Measurements from ENCODE around the gene NLRP11.

NLRP11 gene

DNA sequence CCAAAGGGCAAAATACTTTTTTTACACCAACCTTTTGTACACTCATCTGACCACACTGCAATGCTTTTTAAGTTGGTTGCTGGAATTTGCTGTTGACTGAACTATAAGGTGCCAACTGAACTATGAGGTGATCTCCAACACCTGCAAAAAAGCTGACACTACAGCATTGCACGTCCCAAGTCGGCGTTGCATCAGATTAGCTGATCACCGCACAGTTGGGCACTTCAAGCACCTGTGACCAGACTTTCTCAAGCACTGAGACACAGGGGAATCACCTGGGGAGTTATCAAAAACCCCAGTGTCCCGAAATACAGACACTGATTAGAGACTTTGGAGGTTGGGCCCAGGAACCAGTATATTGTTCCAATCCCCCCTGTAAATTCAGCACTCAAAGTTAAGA lies 1.1 kb downstream of the NLRP11 start:
- no peak for DNase-seq (ENCODE audit: low spot score)
- in situ Hi-C loops (cut with MboI; ENCODE audit: low pct_unique_long_range_greater_than_20kb, low sequenced_read_pairs, unreplicated experiment), result no loop called here
- TF ChIP-seq, protein P1, sequence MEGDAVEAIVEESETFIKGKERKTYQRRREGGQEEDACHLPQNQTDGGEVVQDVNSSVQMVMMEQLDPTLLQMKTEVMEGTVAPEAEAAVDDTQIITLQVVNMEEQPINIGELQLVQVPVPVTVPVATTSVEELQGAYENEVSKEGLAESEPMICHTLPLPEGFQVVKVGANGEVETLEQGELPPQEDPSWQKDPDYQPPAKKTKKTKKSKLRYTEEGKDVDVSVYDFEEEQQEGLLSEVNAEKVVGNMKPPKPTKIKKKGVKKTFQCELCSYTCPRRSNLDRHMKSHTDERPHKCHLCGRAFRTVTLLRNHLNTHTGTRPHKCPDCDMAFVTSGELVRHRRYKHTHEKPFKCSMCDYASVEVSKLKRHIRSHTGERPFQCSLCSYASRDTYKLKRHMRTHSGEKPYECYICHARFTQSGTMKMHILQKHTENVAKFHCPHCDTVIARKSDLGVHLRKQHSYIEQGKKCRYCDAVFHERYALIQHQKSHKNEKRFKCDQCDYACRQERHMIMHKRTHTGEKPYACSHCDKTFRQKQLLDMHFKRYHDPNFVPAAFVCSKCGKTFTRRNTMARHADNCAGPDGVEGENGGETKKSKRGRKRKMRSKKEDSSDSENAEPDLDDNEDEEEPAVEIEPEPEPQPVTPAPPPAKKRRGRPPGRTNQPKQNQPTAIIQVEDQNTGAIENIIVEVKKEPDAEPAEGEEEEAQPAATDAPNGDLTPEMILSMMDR (IDR thresholded peaks at IDR 0.05; ENCODE audit: extremely low read depth, insufficient read depth, missing control alignments), result no peak

DNA sequence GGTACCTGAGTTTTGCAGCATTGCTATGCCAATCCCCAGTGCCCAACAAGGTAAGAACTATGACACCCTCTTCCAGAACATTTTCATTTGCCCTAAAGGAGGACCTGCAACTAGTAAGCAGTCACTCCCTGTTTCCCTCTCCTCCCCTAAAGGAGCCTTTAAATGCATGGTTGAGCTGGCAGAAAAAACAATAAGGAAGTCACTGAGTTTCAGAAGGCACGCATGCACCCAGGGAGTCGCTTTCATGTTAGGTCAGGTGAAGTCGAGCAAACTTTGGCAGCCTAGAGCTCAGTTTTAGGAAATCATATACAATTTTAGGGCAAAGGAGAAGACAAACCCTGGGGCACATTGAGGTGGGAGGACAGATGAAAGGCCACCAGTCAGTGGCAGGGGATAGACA lies 11.8 kb downstream of the NLRP11 start:
- TF ChIP-seq, protein P1 (IDR thresholded peaks at IDR 0.05; ENCODE audit: extremely low read depth, insufficient read depth, missing control alignments), result no peak
- in situ Hi-C loops (cut with MboI; ENCODE audit: low pct_unique_long_range_greater_than_20kb, low sequenced_read_pairs, unreplicated experiment), result no loop called here
- no peak for DNase-seq (ENCODE audit: low spot score)

DNA sequence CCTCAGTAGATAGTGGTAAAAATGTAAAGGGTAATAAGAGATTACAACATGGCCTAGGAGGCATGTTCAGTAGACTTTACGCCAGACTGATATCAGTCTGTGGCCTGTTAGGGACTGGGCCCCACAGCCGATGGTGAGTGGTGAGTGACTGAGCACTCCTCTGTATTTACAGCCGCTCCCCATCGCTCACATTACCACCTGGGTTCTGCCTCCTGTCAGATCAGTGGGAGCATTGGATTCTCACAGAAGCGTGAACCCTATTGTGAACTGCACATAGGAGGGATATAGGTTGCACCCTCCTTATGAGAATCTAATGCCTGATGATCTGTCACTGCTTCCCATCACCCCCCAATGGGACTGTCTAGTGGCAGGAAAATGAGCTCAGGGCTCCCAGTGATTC lies 17.9 kb downstream of the NLRP11 start:
- DNase-seq (ENCODE audit: low spot score), result no peak
- TF ChIP-seq, protein P1 (IDR thresholded peaks at IDR 0.05; ENCODE audit: extremely low read depth, insufficient read depth, missing control alignments), result no peak
- in situ Hi-C loops (cut with MboI; ENCODE audit: low pct_unique_long_range_greater_than_20kb, low sequenced_read_pairs, unreplicated experiment), result no loop called here

GRCh38 chr19:55812449-55812848 lies 19.4 kb downstream of the NLRP11 start:
- TF ChIP-seq, protein P1 (IDR thresholded peaks at IDR 0.05; ENCODE audit: extremely low read depth, insufficient read depth, missing control alignments), result no peak
- no peak for DNase-seq (ENCODE audit: low spot score)
- in situ Hi-C loops (cut with MboI; ENCODE audit: low pct_unique_long_range_greater_than_20kb, low sequenced_read_pairs, unreplicated experiment), result no loop called here

- TF ChIP-seq, protein P1 (IDR thresholded peaks at IDR 0.05; ENCODE audit: extremely low read depth, insufficient read depth, missing control alignments), result no peak
- no peak for DNase-seq (ENCODE audit: low spot score)
- in situ Hi-C loops (cut with MboI; ENCODE audit: low pct_unique_long_range_greater_than_20kb, low sequenced_read_pairs, unreplicated experiment), result no loop called here
Measured at GRCh38 chr19:55811340-55811739, 20.5 kb downstream of the NLRP11 start.

DNA sequence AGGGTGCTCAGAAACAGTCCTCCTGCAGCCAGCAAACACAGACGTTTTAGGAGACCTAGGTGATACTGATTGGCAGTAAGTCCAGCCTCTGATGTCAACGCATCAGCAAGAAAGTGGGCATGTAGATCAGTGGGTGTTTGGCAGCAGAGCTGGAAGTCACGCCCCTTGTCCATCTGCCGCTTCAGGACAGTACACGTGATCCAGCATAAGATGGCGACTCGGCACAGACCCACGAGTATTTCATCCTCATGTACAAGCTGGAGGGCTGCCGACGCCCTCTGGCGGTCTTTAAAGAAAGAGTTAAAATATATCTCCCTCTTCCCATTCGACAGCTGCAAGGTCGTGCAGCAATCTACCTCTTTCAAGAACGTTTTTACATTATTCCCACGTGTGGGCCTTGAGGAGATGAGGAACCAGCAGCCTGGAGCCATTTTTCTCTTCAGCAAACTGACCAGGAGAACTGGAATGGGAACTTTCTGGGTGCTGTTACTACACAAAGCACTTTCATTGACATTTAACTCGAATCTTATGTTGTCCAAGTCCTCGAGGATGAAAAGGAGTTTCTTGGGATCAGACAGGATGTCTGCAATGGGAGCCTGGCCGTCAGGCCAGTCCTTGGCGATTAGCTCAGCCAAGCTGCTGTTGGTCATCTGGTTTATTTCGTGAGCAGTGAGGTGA lies 22.3 kb downstream of the NLRP11 start:
- TF ChIP-seq, protein P1 (IDR thresholded peaks at IDR 0.05; ENCODE audit: extremely low read depth, insufficient read depth, missing control alignments), result peak; percentile 40
- DNase-seq (ENCODE audit: low spot score), result peak; percentile 30
- in situ Hi-C loops (cut with MboI; ENCODE audit: low pct_unique_long_range_greater_than_20kb, low sequenced_read_pairs, unreplicated experiment), result no loop called here

All from GM13977 (cell line).